Chondrocyte (in vitro differentiated cells): Measurements from ENCODE around the gene FOXS1. TPM values are rescaled to one million over a fixed set of nuclear protein-coding genes. Genes with fewer than 3 reads are reported as not detected.

Experiments used
- DNase-seq: peaks from one replicate; pipeline ENCODE4 v3.0.0; 2021; ENCODE audit warnings: mixed read lengths, low spot score
- H3K27ac Mint-ChIP-seq: one replicate; pipeline ENCODE4 v1.8.0; 2021; ENCODE audit warnings: mild to moderate bottlenecking, moderate library complexity, mixed read lengths; ENCODE audit not compliant: unreplicated experiment
- H3K27me3 Mint-ChIP-seq: 2 replicates; pipeline ENCODE4 v1.8.0; 2021; ENCODE audit warnings: low read depth, mixed read lengths
- H3K36me3 Mint-ChIP-seq: 2 replicates; pipeline ENCODE4 v1.8.0; 2021; ENCODE audit warnings: low read depth, mixed read lengths
- H3K4me1 Mint-ChIP-seq: 2 replicates; pipeline ENCODE4 v1.8.0; 2021; ENCODE audit warnings: low read depth, mild to moderate bottlenecking, mixed read lengths
- H3K4me3 Mint-ChIP-seq: one replicate; pipeline ENCODE4 v1.8.0; 2021; ENCODE audit warnings: mild to moderate bottlenecking, moderate library complexity, mixed read lengths; ENCODE audit not compliant: unreplicated experiment
- H3K9me3 Mint-ChIP-seq: 2 replicates; pipeline ENCODE4 v1.8.0; 2021; ENCODE audit warnings: low read depth, mixed read lengths
- total RNA-seq: library from RNA; stranded (reverse); gene quantifications from 3 replicates; pipeline ENCODE4 v1.2.1, GENCODE V29; 2021
- TF ChIP-seq, protein P1 (sequence below): fragments of 200-600 bp; sonication (generic); IDR thresholded peaks from 2 replicates; pipeline ENCODE4 v1.5.0; 2021; ENCODE audit warnings: antibody characterized with exemption, mild to moderate bottlenecking, moderate library complexity

Gene FOXS1
- total RNA-seq, 1 donor from 2014 or later = 192 TPM

- TF ChIP-seq, protein P1, sequence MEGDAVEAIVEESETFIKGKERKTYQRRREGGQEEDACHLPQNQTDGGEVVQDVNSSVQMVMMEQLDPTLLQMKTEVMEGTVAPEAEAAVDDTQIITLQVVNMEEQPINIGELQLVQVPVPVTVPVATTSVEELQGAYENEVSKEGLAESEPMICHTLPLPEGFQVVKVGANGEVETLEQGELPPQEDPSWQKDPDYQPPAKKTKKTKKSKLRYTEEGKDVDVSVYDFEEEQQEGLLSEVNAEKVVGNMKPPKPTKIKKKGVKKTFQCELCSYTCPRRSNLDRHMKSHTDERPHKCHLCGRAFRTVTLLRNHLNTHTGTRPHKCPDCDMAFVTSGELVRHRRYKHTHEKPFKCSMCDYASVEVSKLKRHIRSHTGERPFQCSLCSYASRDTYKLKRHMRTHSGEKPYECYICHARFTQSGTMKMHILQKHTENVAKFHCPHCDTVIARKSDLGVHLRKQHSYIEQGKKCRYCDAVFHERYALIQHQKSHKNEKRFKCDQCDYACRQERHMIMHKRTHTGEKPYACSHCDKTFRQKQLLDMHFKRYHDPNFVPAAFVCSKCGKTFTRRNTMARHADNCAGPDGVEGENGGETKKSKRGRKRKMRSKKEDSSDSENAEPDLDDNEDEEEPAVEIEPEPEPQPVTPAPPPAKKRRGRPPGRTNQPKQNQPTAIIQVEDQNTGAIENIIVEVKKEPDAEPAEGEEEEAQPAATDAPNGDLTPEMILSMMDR = no peak
- peaks cover 15% of the 10 kb centered on the region for H3K27me3 Mint-ChIP-seq
- no peak for DNase-seq
- H3K9me3 Mint-ChIP-seq = no peaks in the 10 kb centered on the region
- no peaks in the 10 kb centered on the region for H3K36me3 Mint-ChIP-seq
- peaks cover 8% of the 10 kb centered on the region for H3K4me1 Mint-ChIP-seq
- H3K4me3 Mint-ChIP-seq = no peak overlapping the region
- no peak overlapping the region for H3K27ac Mint-ChIP-seq
Measured at GRCh38 chr20:31848088-31848999, 2.9 kb upstream of the FOXS1 start.

GRCh38 chr20:31846793-31847138, 1.4 kb upstream of the FOXS1 start:
- H3K36me3 Mint-ChIP-seq = peaks cover 2% of the 10 kb centered on the region
- no peaks in the 10 kb centered on the region for H3K9me3 Mint-ChIP-seq
- H3K27me3 Mint-ChIP-seq = peaks cover 15% of the 10 kb centered on the region
- H3K4me3 Mint-ChIP-seq = no peak overlapping the region
- TF ChIP-seq, protein P1 = no peak
- no peak for DNase-seq
- peaks cover 24% of the 10 kb centered on the region for H3K4me1 Mint-ChIP-seq
- H3K27ac Mint-ChIP-seq = no peak overlapping the region

DNA sequence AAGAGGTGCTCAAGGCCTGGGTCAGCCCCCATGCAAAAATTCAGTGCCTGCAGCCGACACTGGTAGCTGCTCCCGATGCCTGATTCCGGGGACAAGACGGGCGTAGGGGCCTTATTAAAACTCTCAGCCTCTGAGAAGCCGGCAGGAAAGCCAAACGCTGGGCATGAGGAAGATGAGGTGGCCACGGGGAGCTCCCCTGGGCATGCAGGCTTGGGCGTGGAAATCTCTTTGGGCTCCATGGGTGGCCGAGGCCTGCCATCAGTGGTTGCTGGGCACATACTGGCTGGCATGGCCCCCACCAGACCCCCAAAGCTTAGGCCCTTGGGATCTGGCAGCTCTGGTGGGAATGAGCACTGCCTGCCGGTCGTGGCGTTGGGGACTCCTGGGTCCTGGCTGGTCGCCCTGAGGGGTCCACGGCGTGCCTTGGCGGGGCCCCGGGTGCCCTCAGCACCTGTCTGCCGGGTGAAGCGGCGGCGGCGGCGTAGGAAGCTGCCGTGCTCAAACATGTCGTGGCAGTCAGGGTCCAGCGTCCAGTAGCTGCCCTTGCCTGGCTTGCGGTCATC, 586 bp downstream of the FOXS1 start:
- no peak for DNase-seq
- H3K9me3 Mint-ChIP-seq = no peaks in the 10 kb centered on the region
- TF ChIP-seq, protein P1 = no peak
- no peak overlapping the region for H3K4me3 Mint-ChIP-seq
- peaks cover 2% of the 10 kb centered on the region for H3K36me3 Mint-ChIP-seq
- peaks cover 5% of the 10 kb centered on the region for H3K27me3 Mint-ChIP-seq
- peaks cover 38% of the 10 kb centered on the region for H3K4me1 Mint-ChIP-seq
- no peak overlapping the region for H3K27ac Mint-ChIP-seq

GRCh38 chr20:31843881-31844280, 1.5 kb downstream of the FOXS1 start:
- no peak overlapping the region for H3K4me3 Mint-ChIP-seq
- peaks cover 2% of the 10 kb centered on the region for H3K36me3 Mint-ChIP-seq
- no peak overlapping the region for H3K27ac Mint-ChIP-seq
- H3K9me3 Mint-ChIP-seq = no peaks in the 10 kb centered on the region
- peaks cover 38% of the 10 kb centered on the region for H3K4me1 Mint-ChIP-seq
- peaks cover 1% of the 10 kb centered on the region for H3K27me3 Mint-ChIP-seq
- no peak for DNase-seq
- TF ChIP-seq, protein P1 = no peak

DNA sequence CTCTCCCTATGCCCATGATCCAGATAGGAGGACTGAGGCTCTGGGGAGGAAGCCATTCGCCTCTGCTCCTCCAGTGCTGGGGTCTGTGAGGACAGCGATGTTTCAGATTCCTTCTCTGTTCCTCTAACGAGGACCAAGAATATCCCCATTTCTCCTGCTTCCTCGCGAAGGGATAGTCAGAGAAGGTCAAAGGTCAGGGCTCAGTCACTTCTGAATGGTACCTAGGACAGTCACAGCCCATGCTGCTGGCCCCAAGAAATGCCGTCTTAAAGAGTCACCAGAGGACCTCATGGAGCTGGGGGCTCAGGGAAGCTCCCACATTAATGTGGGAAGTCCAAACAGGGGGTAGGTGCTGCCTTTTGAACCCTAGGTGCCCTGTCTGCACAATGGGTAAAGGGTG, 2.1 kb downstream of the FOXS1 start:
- Mint-ChIP-seq H3K4me1 (peaks cover 38% of the 10 kb centered on the region), H3K36me3 (peaks cover 2% of the 10 kb centered on the region), H3K9me3 (no peaks in the 10 kb centered on the region), H3K27ac (no peak overlapping the region), H3K4me3 (no peak overlapping the region), H3K27me3 (no peaks in the 10 kb centered on the region)
- no peak for DNase-seq
- TF ChIP-seq, protein P1 = no peak
